ENCODE results near the gene PLD4.
"Not testable (repeated sequence)": the region's sequence is repeated elsewhere in the genome, so short reads cannot be mapped to it uniquely, and the experiment has no call there.

PLD4 gene

DNA sequence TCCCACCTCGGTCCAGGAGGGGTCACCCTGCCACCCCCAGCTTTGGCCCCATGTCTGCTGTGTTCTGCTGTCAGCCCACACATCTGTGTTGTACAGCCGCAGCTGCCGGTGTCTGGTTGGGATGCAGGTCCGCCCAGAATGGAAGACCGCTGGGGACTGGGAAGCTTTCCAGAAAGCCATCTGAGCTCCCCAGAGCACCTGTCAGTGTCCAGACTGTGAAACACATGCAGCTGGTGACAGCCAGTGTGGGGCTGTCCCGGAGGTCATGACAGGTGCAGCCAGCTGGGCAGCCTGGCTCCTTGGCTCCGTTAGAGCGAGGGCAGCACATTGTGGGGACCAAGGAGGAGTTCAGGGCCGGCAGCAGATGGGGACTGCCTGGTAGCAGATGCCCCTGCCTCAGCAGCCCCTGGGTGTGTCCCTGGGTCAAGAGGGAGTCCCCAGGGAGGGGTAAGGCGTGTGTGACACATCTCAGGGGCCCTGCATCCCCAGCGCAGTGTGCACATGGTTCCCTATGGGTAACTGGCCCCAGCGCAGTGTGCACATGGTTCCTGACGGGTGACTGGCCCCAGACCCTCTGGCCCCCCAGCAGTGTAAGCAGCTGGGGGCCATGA, 43.2 kb upstream of the PLD4 start:
- H3K9ac ChIP-seq (ENCODE audit: low read length), result no peak overlapping the region
- H3K4me1 ChIP-seq (ENCODE audit: insufficient read depth, low read length), result no peaks in the 10 kb centered on the region
- no peaks in the 10 kb centered on the region for H3K9me3 ChIP-seq (ENCODE audit: low read length)
- H3K27me3 ChIP-seq (ENCODE audit: control insufficient read depth in 1 of 2, insufficient read depth in 2 of 2, low read length in 2 of 2), result no peaks in the 10 kb centered on the region
- H3K36me3 ChIP-seq (ENCODE audit: insufficient read depth, low read length), result peaks cover 15% of the 10 kb centered on the region
- H3K4me3 ChIP-seq (ENCODE audit: low read depth in 1 of 2, low read length in 2 of 2), result no peak overlapping the region
- H3K27ac ChIP-seq (ENCODE audit: low read depth, low read length), result no peak overlapping the region

GRCh38 chr14:104882325-104882973, 42.2 kb upstream of the PLD4 start:
- H3K4me1 ChIP-seq (ENCODE audit: insufficient read depth, low read length), result no peaks in the 10 kb centered on the region
- H3K9ac ChIP-seq (ENCODE audit: low read length), result no peak overlapping the region
- no peaks in the 10 kb centered on the region for H3K27me3 ChIP-seq (ENCODE audit: control insufficient read depth in 1 of 2, insufficient read depth in 2 of 2, low read length in 2 of 2)
- H3K9me3 ChIP-seq (ENCODE audit: low read length), result no peaks in the 10 kb centered on the region
- no peak overlapping the region for H3K4me3 ChIP-seq (ENCODE audit: low read depth in 1 of 2, low read length in 2 of 2)
- peaks cover 15% of the 10 kb centered on the region for H3K36me3 ChIP-seq (ENCODE audit: insufficient read depth, low read length)
- no peak overlapping the region for H3K27ac ChIP-seq (ENCODE audit: low read depth, low read length)

DNA sequence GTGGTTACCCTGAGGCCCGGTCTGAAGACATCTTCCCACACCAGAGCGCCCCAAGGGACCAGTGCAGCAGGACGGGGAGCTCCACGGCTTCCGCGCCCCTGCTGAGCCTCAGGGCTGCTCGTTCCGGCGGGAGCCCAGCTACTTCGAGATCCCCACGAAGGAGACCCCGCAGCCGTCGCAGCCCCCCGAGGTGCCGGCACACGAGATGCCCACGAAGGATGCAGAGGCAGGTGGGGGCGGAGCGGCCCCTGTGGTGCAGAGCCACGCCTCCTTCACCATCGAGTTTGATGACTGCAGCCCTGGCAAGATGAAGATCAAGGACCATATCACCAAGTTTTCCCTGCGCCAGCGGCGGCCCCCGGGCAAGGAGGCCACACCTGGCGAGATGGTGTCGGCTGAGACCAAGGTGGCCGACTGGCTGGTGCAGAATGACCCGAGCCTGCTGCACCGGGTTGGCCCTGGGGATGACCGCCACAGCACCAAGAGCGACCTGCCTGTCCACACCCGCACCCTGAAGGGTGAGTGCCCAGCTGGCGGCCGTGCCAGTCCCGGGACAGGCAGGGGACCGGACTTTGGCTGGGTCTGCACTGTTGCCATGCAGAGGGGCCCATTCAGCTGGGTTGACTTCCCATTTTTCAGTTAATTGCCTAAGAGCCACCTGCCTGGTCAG, 41.6 kb upstream of the PLD4 start:
- Histone ChIP-seq H3K9me3 (ENCODE audit: low read length) (no peaks in the 10 kb centered on the region), H3K4me1 (ENCODE audit: insufficient read depth, low read length) (no peaks in the 10 kb centered on the region), H3K4me3 (ENCODE audit: low read depth in 1 of 2, low read length in 2 of 2) (no peak overlapping the region), H3K9ac (ENCODE audit: low read length) (no peak overlapping the region), H3K27me3 (ENCODE audit: control insufficient read depth in 1 of 2, insufficient read depth in 2 of 2, low read length in 2 of 2) (no peaks in the 10 kb centered on the region), H3K36me3 (ENCODE audit: insufficient read depth, low read length) (peaks cover 15% of the 10 kb centered on the region), H3K27ac (ENCODE audit: low read depth, low read length) (no peak overlapping the region)

GRCh38 chr14:104883681-104884361, 40.9 kb upstream of the PLD4 start:
- H3K36me3 ChIP-seq (ENCODE audit: insufficient read depth, low read length), result peaks cover 15% of the 10 kb centered on the region

DNA sequence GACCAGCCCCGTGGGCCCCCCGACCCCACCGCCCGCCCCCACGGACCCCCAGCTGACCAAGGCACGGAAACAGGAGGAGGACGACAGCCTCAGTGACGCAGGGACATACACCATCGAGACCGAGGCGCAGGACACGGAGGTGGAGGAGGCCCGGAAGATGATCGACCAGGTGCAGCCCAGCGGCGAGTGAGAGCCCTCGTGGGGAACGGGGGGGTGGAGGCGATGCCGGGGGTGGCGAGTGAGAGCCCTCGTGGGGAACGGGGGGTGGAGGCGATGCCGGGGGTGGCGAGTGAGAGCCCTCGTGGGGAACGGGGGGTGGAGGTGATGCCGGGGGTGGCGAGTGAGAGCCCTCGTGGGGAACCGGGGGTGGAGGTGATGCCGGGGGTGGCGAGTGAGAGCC, 40.3 kb upstream of the PLD4 start:
- peaks cover 15% of the 10 kb centered on the region for H3K36me3 ChIP-seq (ENCODE audit: insufficient read depth, low read length)
- not testable (repeated sequence) for H3K4me3 ChIP-seq (ENCODE audit: low read depth in 1 of 2, low read length in 2 of 2); H3K9me3 ChIP-seq (ENCODE audit: low read length); H3K9ac ChIP-seq (ENCODE audit: low read length); H3K27me3 ChIP-seq (ENCODE audit: control insufficient read depth in 1 of 2, insufficient read depth in 2 of 2, low read length in 2 of 2); H3K4me1 ChIP-seq (ENCODE audit: insufficient read depth, low read length); H3K27ac ChIP-seq (ENCODE audit: low read depth, low read length)

More at GRCh38 chr14:104883681-104884361, 40.9 kb upstream of the PLD4 start:
- H3K4me1 ChIP-seq (ENCODE audit: insufficient read depth, low read length), result no peaks in the 10 kb centered on the region
- no peak overlapping the region for H3K27ac ChIP-seq (ENCODE audit: low read depth, low read length)
- no peak overlapping the region for H3K9ac ChIP-seq (ENCODE audit: low read length)
- H3K9me3 ChIP-seq (ENCODE audit: low read length), result no peaks in the 10 kb centered on the region
- no peaks in the 10 kb centered on the region for H3K27me3 ChIP-seq (ENCODE audit: control insufficient read depth in 1 of 2, insufficient read depth in 2 of 2, low read length in 2 of 2)
- H3K4me3 ChIP-seq (ENCODE audit: low read depth in 1 of 2, low read length in 2 of 2), result no peak overlapping the region

DNA sequence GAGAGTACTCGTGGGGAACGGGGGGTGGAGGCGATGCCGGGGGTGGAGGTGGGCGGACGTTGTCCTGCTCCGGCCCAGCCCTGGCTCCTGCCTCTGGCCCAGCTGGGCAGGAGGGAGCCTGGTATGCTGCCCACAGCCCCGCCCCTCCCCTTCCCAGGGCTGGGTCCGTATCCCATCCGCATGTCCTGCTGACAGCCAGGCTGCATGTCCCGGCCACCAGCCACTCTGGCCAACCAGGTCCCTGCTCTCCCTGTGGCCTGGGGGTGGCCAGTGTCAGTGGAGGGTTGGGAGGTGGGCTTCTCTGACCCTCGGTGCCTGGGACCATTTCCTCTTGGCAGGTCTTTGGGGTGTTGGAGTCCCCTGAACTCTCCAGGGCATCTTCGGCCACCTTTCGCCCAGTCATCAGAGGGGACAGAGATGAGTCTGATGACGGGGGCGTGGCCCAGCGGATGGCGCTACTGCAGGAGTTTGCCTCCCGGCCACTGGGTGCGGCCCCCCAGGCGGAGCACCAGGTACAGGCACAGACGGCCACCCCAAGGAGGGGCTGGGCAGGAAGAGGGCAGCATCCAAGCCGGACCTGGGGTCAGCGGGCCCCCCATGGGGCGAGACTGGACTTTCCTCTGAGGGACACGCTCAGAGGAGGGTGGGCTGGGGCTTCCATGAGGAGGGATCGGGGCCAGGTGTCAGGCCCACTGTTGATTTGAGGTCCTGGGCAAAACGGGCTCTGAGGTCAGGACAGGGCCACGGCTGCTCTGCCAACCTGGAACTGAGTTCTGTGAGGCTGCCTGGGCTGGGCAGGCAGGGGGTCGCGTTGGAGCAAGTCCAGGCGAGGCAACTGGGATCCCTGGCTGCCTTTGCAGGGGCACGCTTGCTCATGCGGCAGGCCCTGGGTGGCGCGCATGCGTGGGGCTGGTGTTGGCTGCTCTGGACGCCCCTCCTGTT, 39.4 kb upstream of the PLD4 start:
- H3K36me3 ChIP-seq (ENCODE audit: insufficient read depth, low read length), result peaks cover 14% of the 10 kb centered on the region

DNA sequence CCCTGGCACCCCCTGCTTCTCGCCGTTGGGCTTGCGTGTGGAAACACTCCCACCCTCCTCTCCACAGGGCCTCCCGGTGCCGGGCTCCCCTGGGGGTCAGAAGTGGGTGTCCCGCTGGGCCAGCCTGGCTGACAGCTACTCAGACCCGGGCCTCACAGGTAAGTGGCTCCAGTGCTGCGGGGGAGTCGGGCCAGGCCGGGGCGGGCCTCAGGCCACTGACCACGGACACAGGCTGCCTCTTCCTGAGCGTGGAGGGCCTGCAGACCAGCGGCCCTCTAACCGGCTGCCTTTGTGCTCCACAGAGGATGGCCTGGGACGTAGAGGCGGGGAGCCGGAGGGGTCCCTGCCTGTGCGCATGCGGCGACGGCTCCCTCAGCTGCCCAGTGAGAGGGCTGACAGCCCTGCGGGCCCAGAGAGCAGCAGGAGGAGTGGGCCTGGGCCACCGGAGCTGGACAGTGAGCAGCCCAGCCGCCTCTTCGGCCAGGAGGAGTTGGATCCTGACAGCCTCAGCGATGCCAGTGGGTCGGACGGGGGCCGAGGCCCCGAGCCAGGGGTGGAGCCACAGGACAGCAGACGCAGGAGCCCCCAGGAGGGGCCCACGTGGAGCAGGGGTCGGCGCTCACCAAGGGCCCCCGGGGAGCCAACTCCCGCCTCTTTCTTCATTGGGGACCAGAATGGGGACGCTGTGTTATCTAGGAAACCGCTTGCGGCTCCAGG, 38.5 kb upstream of the PLD4 start:
- Histone ChIP-seq H3K4me3 (ENCODE audit: low read depth in 1 of 2, low read length in 2 of 2) (no peak overlapping the region), H3K9me3 (ENCODE audit: low read length) (no peaks in the 10 kb centered on the region), H3K27ac (ENCODE audit: low read depth, low read length) (no peak overlapping the region), H3K36me3 (ENCODE audit: insufficient read depth, low read length) (peaks cover 8% of the 10 kb centered on the region), H3K4me1 (ENCODE audit: insufficient read depth, low read length) (no peaks in the 10 kb centered on the region), H3K9ac (ENCODE audit: low read length) (no peak overlapping the region), H3K27me3 (ENCODE audit: control insufficient read depth in 1 of 2, insufficient read depth in 2 of 2, low read length in 2 of 2) (no peaks in the 10 kb centered on the region)

More for the DNA sequence above, 39.4 kb upstream of the PLD4 start:
- Histone ChIP-seq H3K9me3 (ENCODE audit: low read length) (no peaks in the 10 kb centered on the region), H3K27ac (ENCODE audit: low read depth, low read length) (no peak overlapping the region), H3K9ac (ENCODE audit: low read length) (no peak overlapping the region), H3K4me1 (ENCODE audit: insufficient read depth, low read length) (no peaks in the 10 kb centered on the region), H3K4me3 (ENCODE audit: low read depth in 1 of 2, low read length in 2 of 2) (no peak overlapping the region), H3K27me3 (ENCODE audit: control insufficient read depth in 1 of 2, insufficient read depth in 2 of 2, low read length in 2 of 2) (no peaks in the 10 kb centered on the region)

DNA sequence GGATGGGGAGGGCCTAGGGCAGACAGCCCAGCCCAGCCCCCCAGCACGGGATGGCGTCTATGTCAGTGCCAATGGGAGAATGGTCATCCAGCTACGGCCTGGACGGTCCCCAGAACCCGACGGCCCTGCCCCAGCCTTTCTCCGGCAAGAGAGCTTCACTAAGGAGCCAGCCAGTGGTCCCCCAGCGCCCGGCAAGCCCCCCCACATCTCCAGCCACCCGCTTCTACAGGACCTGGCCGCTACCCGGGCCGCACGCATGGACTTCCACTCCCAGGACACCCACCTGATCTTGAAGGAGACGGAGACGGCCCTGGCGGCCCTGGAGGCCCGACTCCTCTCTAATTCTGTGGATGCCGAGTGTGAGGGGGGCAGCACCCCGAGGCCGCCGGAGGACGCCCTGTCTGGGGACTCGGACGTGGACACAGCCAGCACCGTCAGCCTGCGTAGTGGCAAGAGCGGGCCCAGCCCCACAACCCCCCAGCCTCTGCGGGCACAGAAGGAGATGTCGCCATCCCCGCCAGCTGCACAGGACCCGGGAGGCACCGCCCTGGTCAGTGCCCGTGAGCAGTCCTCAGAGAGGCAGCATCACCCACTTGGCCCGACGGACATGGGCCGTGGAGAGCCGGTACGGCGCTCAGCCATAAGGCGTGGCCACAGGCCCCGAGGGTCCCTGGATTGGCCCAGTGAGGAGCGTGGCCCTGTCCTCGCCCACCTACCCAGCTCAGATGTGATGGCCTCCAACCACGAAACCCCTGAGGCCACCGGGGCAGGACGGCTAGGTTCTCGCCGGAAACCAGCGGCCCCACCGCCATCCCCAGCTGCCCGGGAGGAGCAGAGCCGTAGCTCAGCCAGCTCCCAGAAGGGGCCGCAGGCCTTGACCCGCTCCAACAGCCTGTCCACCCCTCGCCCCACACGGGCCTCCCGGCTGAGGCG, 37.7 kb upstream of the PLD4 start:
- Histone ChIP-seq H3K4me1 (ENCODE audit: insufficient read depth, low read length) (no peaks in the 10 kb centered on the region), H3K9me3 (ENCODE audit: low read length) (no peaks in the 10 kb centered on the region), H3K4me3 (ENCODE audit: low read depth in 1 of 2, low read length in 2 of 2) (no peak overlapping the region), H3K36me3 (ENCODE audit: insufficient read depth, low read length) (peaks cover 8% of the 10 kb centered on the region), H3K27me3 (ENCODE audit: control insufficient read depth in 1 of 2, insufficient read depth in 2 of 2, low read length in 2 of 2) (no peaks in the 10 kb centered on the region), H3K9ac (ENCODE audit: low read length) (no peak overlapping the region), H3K27ac (ENCODE audit: low read depth, low read length) (no peak overlapping the region)

DNA sequence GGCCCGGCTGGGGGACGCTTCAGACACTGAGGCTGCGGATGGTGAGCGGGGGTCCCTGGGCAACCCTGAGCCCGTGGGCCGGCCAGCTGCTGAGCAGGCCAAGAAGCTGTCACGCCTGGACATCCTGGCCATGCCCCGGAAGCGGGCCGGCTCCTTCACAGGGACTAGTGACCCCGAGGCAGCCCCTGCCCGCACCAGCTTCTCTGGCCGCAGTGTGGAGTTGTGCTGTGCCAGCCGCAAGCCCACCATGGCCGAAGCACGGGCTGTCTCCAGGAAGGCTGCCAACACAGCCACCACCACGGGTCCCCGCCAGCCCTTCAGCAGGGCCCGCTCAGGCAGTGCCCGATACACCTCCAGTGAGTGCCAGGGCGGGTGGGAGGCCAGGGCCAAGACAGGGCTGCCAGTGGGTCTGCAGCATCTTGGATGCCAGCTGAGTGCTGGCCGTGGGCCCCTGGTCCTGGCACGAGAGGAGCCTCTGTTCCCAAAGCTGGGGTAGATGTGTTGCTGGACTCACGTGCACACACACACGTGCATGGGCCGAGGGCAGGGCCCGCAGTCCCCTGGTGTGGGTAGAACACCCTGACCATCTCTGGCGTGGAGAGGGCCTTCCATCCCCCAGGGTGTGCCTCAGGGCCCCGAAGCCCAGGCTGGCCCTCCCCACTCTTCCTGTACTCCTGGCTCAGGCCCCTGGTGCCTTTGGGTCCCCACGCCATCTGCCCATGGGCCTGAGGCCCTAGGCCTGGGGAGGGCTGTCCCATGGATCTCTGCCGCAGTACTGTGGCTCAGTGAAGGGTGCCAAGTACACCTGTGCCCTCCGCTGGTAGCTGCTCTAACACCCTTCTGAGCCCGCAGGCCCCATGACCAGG, 36.8 kb upstream of the PLD4 start:
- Histone ChIP-seq H3K4me1 (ENCODE audit: insufficient read depth, low read length) (no peaks in the 10 kb centered on the region), H3K4me3 (ENCODE audit: low read depth in 1 of 2, low read length in 2 of 2) (no peak overlapping the region), H3K9ac (ENCODE audit: low read length) (no peak overlapping the region), H3K27me3 (ENCODE audit: control insufficient read depth in 1 of 2, insufficient read depth in 2 of 2, low read length in 2 of 2) (no peaks in the 10 kb centered on the region), H3K9me3 (ENCODE audit: low read length) (no peaks in the 10 kb centered on the region), H3K36me3 (ENCODE audit: insufficient read depth, low read length) (peaks cover 8% of the 10 kb centered on the region), H3K27ac (ENCODE audit: low read depth, low read length) (no peak overlapping the region)
